Adrenal gland (tissue), 5 donors: ENCODE results near the gene GMFB.

Experiments used
- POLR2A ChIP-seq, 2 donors: fragments of 450-650 bp; IDR thresholded peaks; one replicate each; pipeline ENCODE4 v1.6.1; 2017; ENCODE audit warnings: antibody characterized with exemption in 2 of 2, mild to moderate bottlenecking in 2 of 2, moderate library complexity in 1 of 2
- TF ChIP-seq, protein P1 (sequence below), 6 experiments: fragments of 450-650 bp in 4 of 6; fragments of 200-600 bp in 2 of 6; sonication (generic) in 1 of 6; IDR thresholded peaks; 1 replicate in 5 of 6; 2 replicates in 1 of 6; pipeline versions ENCODE4 v1.5.1 to v1.8.0; 2016 to 2021; ENCODE audit warnings: antibody characterized with exemption in 6 of 6, mild to moderate bottlenecking in 2 of 6, moderate library complexity in 1 of 6
- donor health status: DM: no; HTN: no; CAD: no.

DNA sequence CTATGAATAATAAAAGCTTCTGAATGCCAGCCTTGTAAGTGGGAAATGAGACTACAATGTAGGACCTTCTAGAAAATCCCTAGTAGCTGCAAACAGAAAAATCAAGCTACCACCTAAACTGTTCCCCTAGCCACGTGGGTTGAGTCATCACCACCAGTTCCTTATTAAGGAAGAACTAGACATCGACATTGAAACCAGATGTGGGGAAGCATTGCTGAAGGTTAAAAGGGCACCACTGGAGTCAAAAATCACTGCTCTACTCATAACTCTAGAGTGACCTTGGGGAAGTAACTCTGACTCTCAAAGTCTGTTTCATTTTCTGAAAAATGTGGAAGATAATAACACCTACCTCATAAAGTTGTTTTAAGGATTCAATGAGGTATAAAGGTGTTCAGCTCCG lies 38.2 kb downstream of the GMFB start:
- TF ChIP-seq, protein P1, sequence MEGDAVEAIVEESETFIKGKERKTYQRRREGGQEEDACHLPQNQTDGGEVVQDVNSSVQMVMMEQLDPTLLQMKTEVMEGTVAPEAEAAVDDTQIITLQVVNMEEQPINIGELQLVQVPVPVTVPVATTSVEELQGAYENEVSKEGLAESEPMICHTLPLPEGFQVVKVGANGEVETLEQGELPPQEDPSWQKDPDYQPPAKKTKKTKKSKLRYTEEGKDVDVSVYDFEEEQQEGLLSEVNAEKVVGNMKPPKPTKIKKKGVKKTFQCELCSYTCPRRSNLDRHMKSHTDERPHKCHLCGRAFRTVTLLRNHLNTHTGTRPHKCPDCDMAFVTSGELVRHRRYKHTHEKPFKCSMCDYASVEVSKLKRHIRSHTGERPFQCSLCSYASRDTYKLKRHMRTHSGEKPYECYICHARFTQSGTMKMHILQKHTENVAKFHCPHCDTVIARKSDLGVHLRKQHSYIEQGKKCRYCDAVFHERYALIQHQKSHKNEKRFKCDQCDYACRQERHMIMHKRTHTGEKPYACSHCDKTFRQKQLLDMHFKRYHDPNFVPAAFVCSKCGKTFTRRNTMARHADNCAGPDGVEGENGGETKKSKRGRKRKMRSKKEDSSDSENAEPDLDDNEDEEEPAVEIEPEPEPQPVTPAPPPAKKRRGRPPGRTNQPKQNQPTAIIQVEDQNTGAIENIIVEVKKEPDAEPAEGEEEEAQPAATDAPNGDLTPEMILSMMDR (IDR thresholded peaks at IDR 0.05): no peak
- no peak for TF ChIP-seq POLR2A (IDR thresholded peaks at IDR 0.05)
